ENCODE data around the gene TIMM29. TPM values are rescaled to one million over a fixed set of nuclear protein-coding genes. Genes with fewer than 3 reads are reported as not detected.
A peak's percentile ranks its signal among the peaks of the same experiment; 100 is the strongest.

TIMM29 gene
- polyA plus RNA-seq, 3 donors = 5.2 to 18.7 (median 14.1) TPM

GRCh38 chr19:10895363-10895762, 33.2 kb upstream of the TIMM29 start:
- peaks cover 7 to 11% of the 10 kb centered on the region in 2 donors for H3K4me1 ChIP-seq (ENCODE audit: control insufficient read depth in 1 of 2, insufficient read depth in 2 of 2, low read length in 2 of 2)
- no peak overlapping the region for H3K4me3 ChIP-seq (replicated peaks in 1 of 3; ENCODE audit: low read depth in 2 of 3, low read length in 3 of 3)
- H3K27me3 Mint-ChIP-seq (ENCODE audit: low read depth in 3 of 3) = peaks cover 0 to 1% (median 0%) of the 10 kb centered on the region in 3 donors
- DNase-seq = no peak
- peaks cover 11% of the 10 kb centered on the region for H3K4me1 Mint-ChIP-seq
- peaks cover 0 to 15% of the 10 kb centered on the region in 2 donors for H3K36me3 Mint-ChIP-seq
- peaks cover 0 to 2% (median 0%) of the 10 kb centered on the region in 7 donors for H3K9me3 Mint-ChIP-seq
- no peak overlapping the region for H3K4me3 Mint-ChIP-seq
- H3K27ac ChIP-seq (ENCODE audit: low read depth in 1 of 2, low read length in 2 of 2) = no peak overlapping the region
- WGBS (ENCODE audit: insufficient coverage) = 80% methylated on average over 6 of the region's 6 CpGs
- no peak overlapping the region for H3K9ac ChIP-seq (ENCODE audit: insufficient read depth, low read length, poor library complexity, severe bottlenecking)
- peaks cover 11% of the 10 kb centered on the region for H3K79me2 ChIP-seq (ENCODE audit: insufficient read depth, low read length)
- H3K36me3 ChIP-seq (replicated peaks in 1 of 2; ENCODE audit: control insufficient read depth in 1 of 2, insufficient read depth in 2 of 2, low read length in 2 of 2) = no peaks in the 10 kb centered on the region
- H4K20me1 ChIP-seq (ENCODE audit: insufficient read depth, low read length) = peaks cover 62% of the 10 kb centered on the region
- TF ChIP-seq CTCF (IDR thresholded peaks at IDR 0.05) = no peak
- intact Hi-C loops (cut with micrococcal nuclease) = no loop called here
- H3K9me3 ChIP-seq (replicated peaks in 1 of 2; ENCODE audit: control insufficient read depth in 1 of 2, insufficient read depth in 1 of 2, low read length in 2 of 2) = no peaks in the 10 kb centered on the region
- no peak overlapping the region for H3K4me2 ChIP-seq (replicated peaks; ENCODE audit: extremely low read depth, low read length, poor library complexity, severe bottlenecking)
- H2AFZ ChIP-seq (ENCODE audit: insufficient read depth, low read depth, low read length, poor library complexity, severe bottlenecking) = no peak overlapping the region
- no peaks in the 10 kb centered on the region for H3K27me3 ChIP-seq (ENCODE audit: control insufficient read depth in 2 of 2, insufficient read depth in 2 of 2, low read length in 2 of 2)
- H3K27ac Mint-ChIP-seq = no peak overlapping the region

GRCh38 chr19:10895920-10896319, 32.7 kb upstream of the TIMM29 start:
- no peak for DNase-seq
- intact Hi-C loops (cut with micrococcal nuclease) = no loop called here
- WGBS (ENCODE audit: insufficient coverage) = 97% methylated on average over 7 of the region's 12 CpGs
- Mint-ChIP-seq H3K27me3 (ENCODE audit: low read depth in 3 of 3) (peaks cover 0 to 1% (median 0%) of the 10 kb centered on the region in 3 donors), H3K36me3 (peaks cover 0 to 15% of the 10 kb centered on the region in 2 donors), H3K9me3 (peaks cover 0 to 2% (median 0%) of the 10 kb centered on the region in 7 donors), H3K27ac (peak overlapping the region in 1 of 7 donors; percentile 72), H3K4me3 (no peak overlapping the region), H3K4me1 (peaks cover 11% of the 10 kb centered on the region)
- H3K9ac ChIP-seq (ENCODE audit: insufficient read depth, low read length, poor library complexity, severe bottlenecking) = no peak overlapping the region
- no peak overlapping the region for H3K4me3 ChIP-seq (replicated peaks in 1 of 3; ENCODE audit: low read depth in 2 of 3, low read length in 3 of 3)
- TF ChIP-seq CTCF (IDR thresholded peaks at IDR 0.05) = no peak
- no peaks in the 10 kb centered on the region for H3K36me3 ChIP-seq (replicated peaks in 1 of 2; ENCODE audit: control insufficient read depth in 1 of 2, insufficient read depth in 2 of 2, low read length in 2 of 2)
- H3K4me2 ChIP-seq (replicated peaks; ENCODE audit: extremely low read depth, low read length, poor library complexity, severe bottlenecking) = no peak overlapping the region
- H3K9me3 ChIP-seq (replicated peaks in 1 of 2; ENCODE audit: control insufficient read depth in 1 of 2, insufficient read depth in 1 of 2, low read length in 2 of 2) = no peaks in the 10 kb centered on the region
- no peaks in the 10 kb centered on the region for H3K27me3 ChIP-seq (ENCODE audit: control insufficient read depth in 2 of 2, insufficient read depth in 2 of 2, low read length in 2 of 2)
- H2AFZ ChIP-seq (ENCODE audit: insufficient read depth, low read depth, low read length, poor library complexity, severe bottlenecking) = no peak overlapping the region
- H3K79me2 ChIP-seq (ENCODE audit: insufficient read depth, low read length) = peaks cover 11% of the 10 kb centered on the region
- peaks cover 60% of the 10 kb centered on the region for H4K20me1 ChIP-seq (ENCODE audit: insufficient read depth, low read length)
- no peak overlapping the region for H3K27ac ChIP-seq (ENCODE audit: low read depth in 1 of 2, low read length in 2 of 2)
- peaks cover 7 to 11% of the 10 kb centered on the region in 2 donors for H3K4me1 ChIP-seq (ENCODE audit: control insufficient read depth in 1 of 2, insufficient read depth in 2 of 2, low read length in 2 of 2)

Data from CD14-positive monocyte (primary cell).